GM18870 (cell line): ENCODE data around the gene NEURL2.

Source experiments
- ATAC-seq: cut with Tn5 transposase; IDR thresholded peaks from one replicate; pipeline ENCODE4 v1.9.1; 2021; ENCODE audit warnings: moderate library complexity; ENCODE audit not compliant: unreplicated experiment

Gene NEURL2

DNA sequence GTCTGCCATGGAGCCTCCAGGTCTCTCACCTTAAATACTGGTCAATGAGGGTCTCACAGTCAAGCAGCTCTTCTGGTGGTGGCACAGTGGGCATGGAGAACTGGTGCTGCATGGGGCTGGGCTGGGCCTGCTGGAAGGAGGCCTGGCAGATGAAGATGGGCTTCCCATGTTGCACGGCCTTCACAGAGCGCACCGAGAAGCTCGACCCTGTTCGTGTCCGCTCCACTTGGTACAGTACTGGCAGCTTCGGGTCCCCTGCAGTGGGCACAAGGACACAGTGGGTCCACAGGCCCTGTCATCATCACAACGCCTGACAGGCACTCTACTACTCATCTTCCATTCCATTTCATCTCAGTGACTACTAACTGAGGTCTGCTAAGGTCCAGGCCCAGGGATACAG, 42.6 kb downstream of the NEURL2 start:
- ATAC-seq = no peak

DNA sequence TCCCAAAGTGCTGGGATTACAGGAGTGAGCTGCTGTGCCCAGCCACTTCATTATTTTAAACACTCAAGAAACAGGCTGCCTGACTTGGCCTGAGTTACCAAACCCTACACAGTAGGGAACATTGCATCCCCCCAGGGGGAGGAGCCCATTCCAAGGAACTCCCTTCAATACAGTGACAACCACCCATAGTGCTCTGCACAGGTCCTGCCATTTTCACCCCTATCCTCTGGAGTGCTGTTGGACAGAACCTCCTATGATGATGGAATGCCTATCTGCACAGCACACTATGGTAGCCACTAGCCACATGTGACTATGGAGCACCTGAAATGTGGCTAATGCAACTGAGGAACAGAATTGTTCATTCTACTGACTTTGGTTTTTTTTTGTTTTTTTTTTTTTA, 45.6 kb downstream of the NEURL2 start:
- ATAC-seq = no peak

DNA sequence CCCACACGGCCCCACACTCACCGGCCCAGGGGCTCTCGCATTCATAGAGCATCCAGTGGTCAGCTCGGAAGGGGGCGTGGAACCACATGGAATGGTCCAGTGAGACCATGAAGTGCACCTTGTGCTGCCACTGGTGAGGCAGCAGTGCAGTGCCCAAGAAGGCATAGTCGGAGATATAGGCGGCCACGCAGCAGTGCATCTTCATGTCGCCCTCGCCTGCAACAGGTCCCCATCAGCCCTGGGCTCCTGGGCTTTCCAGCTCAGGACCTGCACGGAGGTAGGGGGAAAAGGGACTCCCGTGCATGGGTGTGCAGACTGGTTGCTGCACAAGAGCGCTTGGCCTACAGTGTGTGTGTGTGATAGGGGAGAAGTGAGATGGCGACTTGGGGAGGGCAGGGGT, 47.5 kb downstream of the NEURL2 start:
- ATAC-seq = no peak

DNA sequence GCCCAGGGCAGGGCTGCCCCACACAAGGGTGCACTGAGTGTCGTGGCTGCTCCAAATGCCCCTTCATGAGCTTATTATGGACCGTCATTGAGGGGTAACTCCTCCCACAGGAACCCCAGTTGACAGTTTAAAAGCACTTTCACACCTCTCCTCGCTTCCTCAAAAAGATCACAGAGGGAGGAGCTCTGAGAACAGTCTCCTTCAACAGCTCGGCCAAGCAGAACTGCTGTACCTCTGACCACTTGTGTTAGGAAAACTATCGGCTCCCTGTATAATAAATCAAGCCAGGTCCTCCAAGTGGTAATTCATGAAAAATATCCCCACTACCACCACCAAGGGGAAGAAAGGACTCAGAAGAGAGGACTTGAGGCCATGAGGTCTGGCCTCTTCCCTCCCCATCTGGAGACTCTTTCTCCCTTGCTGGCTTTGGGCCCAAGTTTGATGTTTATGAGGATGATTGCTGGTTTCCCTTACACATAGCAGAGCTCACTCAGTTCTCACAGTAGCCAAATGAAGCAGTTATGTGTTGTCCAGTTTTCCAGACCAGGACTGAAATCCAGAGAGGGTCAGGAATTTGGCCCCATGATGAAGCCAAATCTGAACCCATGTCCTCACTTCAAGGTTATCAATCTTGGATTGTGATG, 48.7 kb downstream of the NEURL2 start:
- ATAC-seq = no peak

DNA sequence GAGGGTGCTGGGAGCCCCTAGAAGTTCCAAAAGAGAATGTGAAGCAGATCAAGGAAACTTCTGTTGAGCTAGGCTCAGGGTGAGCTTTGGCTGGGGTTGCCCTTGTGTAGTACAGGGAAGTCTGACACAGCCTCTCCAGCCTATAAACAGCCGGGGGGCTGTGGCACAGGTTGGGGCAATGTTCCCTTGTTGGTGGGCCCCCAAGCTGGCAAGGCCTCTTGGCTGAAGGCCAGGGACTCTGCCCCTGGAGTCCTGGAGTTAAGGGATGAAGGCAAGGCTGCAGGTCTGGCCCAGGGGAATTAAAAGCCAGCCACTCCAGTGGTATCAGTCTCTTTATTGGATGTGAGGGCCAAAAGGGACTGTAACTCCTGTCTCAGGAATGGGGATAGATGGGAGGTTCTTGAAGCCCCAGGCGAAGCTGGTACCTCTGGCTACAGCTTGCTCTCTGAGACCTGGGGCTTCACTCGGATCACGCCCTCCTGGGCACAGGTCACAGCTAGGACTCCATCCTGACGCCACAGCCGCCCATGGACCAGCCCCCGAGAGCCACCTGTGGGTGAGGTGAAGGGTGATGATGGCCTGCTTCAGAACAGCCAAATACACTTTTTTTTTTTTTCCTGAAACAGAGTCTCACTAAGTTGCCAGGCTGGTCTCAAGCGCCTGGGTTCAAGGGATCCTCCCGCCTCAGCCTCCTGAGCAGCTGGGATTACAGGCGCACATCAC, 49.4 kb downstream of the NEURL2 start:
- no peak for ATAC-seq

DNA sequence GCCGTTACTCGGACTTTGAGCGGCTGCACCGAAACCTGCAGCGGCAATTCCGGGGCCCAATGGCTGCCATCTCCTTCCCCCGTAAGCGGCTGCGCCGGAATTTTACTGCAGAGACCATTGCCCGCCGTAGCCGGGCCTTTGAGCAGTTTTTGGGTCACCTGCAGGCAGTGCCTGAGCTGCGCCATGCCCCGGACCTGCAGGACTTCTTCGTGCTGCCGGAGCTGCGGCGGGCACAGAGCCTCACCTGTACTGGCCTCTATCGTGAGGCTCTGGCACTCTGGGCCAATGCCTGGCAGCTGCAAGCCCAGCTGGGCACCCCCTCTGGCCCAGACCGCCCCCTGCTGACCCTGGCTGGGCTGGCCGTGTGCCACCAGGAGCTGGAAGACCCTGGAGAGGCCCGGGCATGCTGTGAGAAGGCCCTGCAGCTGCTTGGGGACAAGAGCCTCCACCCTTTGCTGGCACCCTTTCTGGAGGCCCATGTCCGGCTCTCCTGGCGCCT, 50.3 kb downstream of the NEURL2 start:
- no peak for ATAC-seq
